H1 (cell line): ENCODE data around the gene ENTR1.

Source experiments
- ATF3 ChIP-seq: IDR thresholded peaks from 2 replicates; pipeline ENCODE4 v1.6.1; 2011; ENCODE audit warnings: low read depth, mild to moderate bottlenecking, low read length; ENCODE audit not compliant: insufficient read depth
- CHD1 ChIP-seq: IDR thresholded peaks from 2 replicates; pipeline ENCODE4 v1.6.1; 2012; ENCODE audit warnings: low read depth, low read length, improper control_type of control experiment
- CTCF ChIP-seq, 3 experiments: IDR thresholded peaks; 1 replicate in 2 of 3; 2 replicates in 1 of 3; pipeline versions ENCODE4 v1.5.1 to v1.6.1; 2011; ENCODE audit warnings: low read length in 3 of 3, mild to moderate bottlenecking in 3 of 3, inconsistent platforms in 2 of 3, low read depth in 1 of 3, moderate library complexity in 1 of 3; ENCODE audit not compliant: insufficient read depth in 1 of 3; ENCODE audit errors: control extremely low read depth in 1 of 3
- EP300 ChIP-seq, 2 experiments: IDR thresholded peaks; 1 replicate in 1 of 2; 2 replicates in 1 of 2; pipeline ENCODE4 v1.6.1; 2011 to 2012; ENCODE audit warnings: low read depth in 2 of 2, low read length in 2 of 2, mild to moderate bottlenecking in 2 of 2, borderline replicate concordance in 1 of 2, inconsistent platforms in 1 of 2, moderate library complexity in 1 of 2
- EZH2 ChIP-seq: fragments of 200-600 bp; sonication (generic); IDR thresholded peaks from 2 replicates; pipeline ENCODE4 v1.7.1; 2012; ENCODE audit warnings: low read depth, mild to moderate bottlenecking, moderate library complexity, low read length, inconsistent platforms; ENCODE audit not compliant: severe bottlenecking
- FOSL1 ChIP-seq: IDR thresholded peaks from 2 replicates; pipeline ENCODE4 v1.6.1; 2011; ENCODE audit warnings: mild to moderate bottlenecking, low read depth, low read length, moderate library complexity; ENCODE audit not compliant: insufficient read depth
- NANOG ChIP-seq: IDR thresholded peaks from 2 replicates; pipeline ENCODE4 v1.6.1; 2011; ENCODE audit warnings: low read length, low read depth, mild to moderate bottlenecking, inconsistent platforms; ENCODE audit not compliant: insufficient read depth, poor library complexity, severe bottlenecking
- POLR2A ChIP-seq, 2 experiments: IDR thresholded peaks; 1 replicate in 1 of 2; 2 replicates in 1 of 2; pipeline ENCODE4 v1.6.1; 2011; ENCODE audit warnings: low read depth in 2 of 2, low read length in 2 of 2, mild to moderate bottlenecking in 2 of 2; ENCODE audit errors: control extremely low read depth in 1 of 2
- POLR2AphosphoS5 ChIP-seq: IDR thresholded peaks from 2 replicates; pipeline ENCODE4 v1.6.1; 2011; ENCODE audit warnings: low read depth, low read length
- RAD21 ChIP-seq, 2 experiments: IDR thresholded peaks in 1 of 2; conservative IDR thresholded peaks in 1 of 2; 2 replicates each; pipeline ENCODE4 v1.6.1; 2011; ENCODE audit warnings: low read depth in 2 of 2, low read length in 2 of 2, improper control_type of control experiment in 1 of 2, inconsistent platforms in 1 of 2, mild to moderate bottlenecking in 1 of 2, moderate library complexity in 1 of 2
- SAP30 ChIP-seq: fragments of 300-600 bp; sonication (generic); IDR thresholded peaks from 2 replicates; pipeline ENCODE4 v1.7.1; 2012; ENCODE audit warnings: low read length, moderate library complexity, mild to moderate bottlenecking, inconsistent platforms; ENCODE audit not compliant: insufficient read depth, insufficient replicate concordance
- SP1 ChIP-seq: IDR thresholded peaks from 2 replicates; pipeline ENCODE4 v1.6.1; 2011; ENCODE audit warnings: low read depth, low read length
- TF ChIP-seq, protein P1 (sequence below): fragments of 300-600 bp; sonication (generic); IDR thresholded peaks from 2 replicates; pipeline ENCODE4 v1.7.1; 2012; ENCODE audit warnings: low read length, moderate library complexity, mild to moderate bottlenecking, inconsistent platforms; ENCODE audit not compliant: insufficient replicate concordance

DNA sequence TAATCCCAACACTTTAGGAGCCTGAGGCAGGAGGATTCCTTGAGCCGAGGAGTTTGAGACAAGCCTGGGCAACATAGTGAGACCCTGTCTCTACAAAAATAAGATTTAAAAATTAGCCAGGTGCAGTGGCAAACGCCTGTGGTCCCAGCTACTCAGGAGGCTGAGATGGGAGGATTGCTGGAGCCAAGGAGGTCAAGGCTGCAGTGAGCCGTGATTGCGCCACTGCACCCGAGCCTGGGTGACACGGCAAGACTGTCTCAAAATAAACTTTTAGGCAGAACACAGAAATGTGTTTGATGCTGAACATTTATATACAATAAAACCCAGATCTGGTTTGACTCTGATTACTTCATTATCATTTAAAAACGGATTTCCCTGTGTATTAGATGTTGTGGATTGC, 4.9 kb downstream of the ENTR1 start:
- TF ChIP-seq EP300 (IDR thresholded peaks at IDR 0.05; ENCODE audit: borderline replicate concordance in 1 of 2, low read depth in 2 of 2, low read length in 2 of 2) = no peak
- TF ChIP-seq CTCF (IDR thresholded peaks at IDR 0.05; ENCODE audit: control extremely low read depth in 1 of 3, insufficient read depth in 1 of 3, low read depth in 1 of 3, low read length in 3 of 3) = no peak
- TF ChIP-seq ATF3 = no peak
- no peak for TF ChIP-seq EZH2
- TF ChIP-seq POLR2AphosphoS5 = no peak
- TF ChIP-seq FOSL1 = no peak
- TF ChIP-seq SAP30 = no peak
- no peak for TF ChIP-seq RAD21 (IDR thresholded peaks at IDR 0.05 in 1 of 2, conservative IDR thresholded peaks at IDR 0.05 in 1 of 2; ENCODE audit: low read depth in 2 of 2, low read length in 2 of 2)
- TF ChIP-seq, protein P1, sequence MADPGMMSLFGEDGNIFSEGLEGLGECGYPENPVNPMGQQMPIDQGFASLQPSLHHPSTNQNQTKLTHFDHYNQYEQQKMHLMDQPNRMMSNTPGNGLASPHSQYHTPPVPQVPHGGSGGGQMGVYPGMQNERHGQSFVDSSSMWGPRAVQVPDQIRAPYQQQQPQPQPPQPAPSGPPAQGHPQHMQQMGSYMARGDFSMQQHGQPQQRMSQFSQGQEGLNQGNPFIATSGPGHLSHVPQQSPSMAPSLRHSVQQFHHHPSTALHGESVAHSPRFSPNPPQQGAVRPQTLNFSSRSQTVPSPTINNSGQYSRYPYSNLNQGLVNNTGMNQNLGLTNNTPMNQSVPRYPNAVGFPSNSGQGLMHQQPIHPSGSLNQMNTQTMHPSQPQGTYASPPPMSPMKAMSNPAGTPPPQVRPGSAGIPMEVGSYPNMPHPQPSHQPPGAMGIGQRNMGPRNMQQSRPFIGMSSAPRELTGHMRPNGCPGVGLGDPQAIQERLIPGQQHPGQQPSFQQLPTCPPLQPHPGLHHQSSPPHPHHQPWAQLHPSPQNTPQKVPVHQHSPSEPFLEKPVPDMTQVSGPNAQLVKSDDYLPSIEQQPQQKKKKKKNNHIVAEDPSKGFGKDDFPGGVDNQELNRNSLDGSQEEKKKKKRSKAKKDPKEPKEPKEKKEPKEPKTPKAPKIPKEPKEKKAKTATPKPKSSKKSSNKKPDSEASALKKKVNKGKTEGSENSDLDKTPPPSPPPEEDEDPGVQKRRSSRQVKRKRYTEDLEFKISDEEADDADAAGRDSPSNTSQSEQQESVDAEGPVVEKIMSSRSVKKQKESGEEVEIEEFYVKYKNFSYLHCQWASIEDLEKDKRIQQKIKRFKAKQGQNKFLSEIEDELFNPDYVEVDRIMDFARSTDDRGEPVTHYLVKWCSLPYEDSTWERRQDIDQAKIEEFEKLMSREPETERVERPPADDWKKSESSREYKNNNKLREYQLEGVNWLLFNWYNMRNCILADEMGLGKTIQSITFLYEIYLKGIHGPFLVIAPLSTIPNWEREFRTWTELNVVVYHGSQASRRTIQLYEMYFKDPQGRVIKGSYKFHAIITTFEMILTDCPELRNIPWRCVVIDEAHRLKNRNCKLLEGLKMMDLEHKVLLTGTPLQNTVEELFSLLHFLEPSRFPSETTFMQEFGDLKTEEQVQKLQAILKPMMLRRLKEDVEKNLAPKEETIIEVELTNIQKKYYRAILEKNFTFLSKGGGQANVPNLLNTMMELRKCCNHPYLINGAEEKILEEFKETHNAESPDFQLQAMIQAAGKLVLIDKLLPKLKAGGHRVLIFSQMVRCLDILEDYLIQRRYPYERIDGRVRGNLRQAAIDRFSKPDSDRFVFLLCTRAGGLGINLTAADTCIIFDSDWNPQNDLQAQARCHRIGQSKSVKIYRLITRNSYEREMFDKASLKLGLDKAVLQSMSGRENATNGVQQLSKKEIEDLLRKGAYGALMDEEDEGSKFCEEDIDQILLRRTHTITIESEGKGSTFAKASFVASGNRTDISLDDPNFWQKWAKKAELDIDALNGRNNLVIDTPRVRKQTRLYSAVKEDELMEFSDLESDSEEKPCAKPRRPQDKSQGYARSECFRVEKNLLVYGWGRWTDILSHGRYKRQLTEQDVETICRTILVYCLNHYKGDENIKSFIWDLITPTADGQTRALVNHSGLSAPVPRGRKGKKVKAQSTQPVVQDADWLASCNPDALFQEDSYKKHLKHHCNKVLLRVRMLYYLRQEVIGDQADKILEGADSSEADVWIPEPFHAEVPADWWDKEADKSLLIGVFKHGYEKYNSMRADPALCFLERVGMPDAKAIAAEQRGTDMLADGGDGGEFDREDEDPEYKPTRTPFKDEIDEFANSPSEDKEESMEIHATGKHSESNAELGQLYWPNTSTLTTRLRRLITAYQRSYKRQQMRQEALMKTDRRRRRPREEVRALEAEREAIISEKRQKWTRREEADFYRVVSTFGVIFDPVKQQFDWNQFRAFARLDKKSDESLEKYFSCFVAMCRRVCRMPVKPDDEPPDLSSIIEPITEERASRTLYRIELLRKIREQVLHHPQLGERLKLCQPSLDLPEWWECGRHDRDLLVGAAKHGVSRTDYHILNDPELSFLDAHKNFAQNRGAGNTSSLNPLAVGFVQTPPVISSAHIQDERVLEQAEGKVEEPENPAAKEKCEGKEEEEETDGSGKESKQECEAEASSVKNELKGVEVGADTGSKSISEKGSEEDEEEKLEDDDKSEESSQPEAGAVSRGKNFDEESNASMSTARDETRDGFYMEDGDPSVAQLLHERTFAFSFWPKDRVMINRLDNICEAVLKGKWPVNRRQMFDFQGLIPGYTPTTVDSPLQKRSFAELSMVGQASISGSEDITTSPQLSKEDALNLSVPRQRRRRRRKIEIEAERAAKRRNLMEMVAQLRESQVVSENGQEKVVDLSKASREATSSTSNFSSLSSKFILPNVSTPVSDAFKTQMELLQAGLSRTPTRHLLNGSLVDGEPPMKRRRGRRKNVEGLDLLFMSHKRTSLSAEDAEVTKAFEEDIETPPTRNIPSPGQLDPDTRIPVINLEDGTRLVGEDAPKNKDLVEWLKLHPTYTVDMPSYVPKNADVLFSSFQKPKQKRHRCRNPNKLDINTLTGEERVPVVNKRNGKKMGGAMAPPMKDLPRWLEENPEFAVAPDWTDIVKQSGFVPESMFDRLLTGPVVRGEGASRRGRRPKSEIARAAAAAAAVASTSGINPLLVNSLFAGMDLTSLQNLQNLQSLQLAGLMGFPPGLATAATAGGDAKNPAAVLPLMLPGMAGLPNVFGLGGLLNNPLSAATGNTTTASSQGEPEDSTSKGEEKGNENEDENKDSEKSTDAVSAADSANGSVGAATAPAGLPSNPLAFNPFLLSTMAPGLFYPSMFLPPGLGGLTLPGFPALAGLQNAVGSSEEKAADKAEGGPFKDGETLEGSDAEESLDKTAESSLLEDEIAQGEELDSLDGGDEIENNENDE = no peak
- TF ChIP-seq SP1 = no peak
- TF ChIP-seq NANOG = no peak
- TF ChIP-seq POLR2A (IDR thresholded peaks at IDR 0.05; ENCODE audit: control extremely low read depth in 1 of 2, low read depth in 2 of 2, low read length in 2 of 2) = no peak
- no peak for TF ChIP-seq CHD1
